KBM-7 (cell line): ENCODE measurements around the gene KRTAP5-4.

Source experiments
- DNase-seq: peaks from one replicate; pipeline ENCODE4 v3.0.0-alpha.2; 2015
- in situ Hi-C: fragments of 300-500 bp; cut with MboI; formaldehyde crosslinking; loops from 2 replicates; pipeline ENCODE4 v1.14.3; 2020; ENCODE audit warnings: low sequenced_read_pairs, low pct_unique_long_range_greater_than_20kb, mixed read lengths

The KRTAP5-4 gene

GRCh38 chr11:1640076-1640946, 18.4 kb upstream of the KRTAP5-4 start:
- DNase-seq = peak; percentile 24
- in situ Hi-C loops = no loop called here

- in situ Hi-C loops = no loop called here
Observed at GRCh38 chr11:1639666-1640065, 17.7 kb upstream of the KRTAP5-4 start.

GRCh38 chr11:1639102-1639620, 17.2 kb upstream of the KRTAP5-4 start:
- peak; percentile 13 for DNase-seq

More at GRCh38 chr11:1639666-1640065, 17.7 kb upstream of the KRTAP5-4 start:
- DNase-seq = no peak

GRCh38 chr11:1638344-1638743, 16.4 kb upstream of the KRTAP5-4 start:
- in situ Hi-C loops = no loop called here

More at GRCh38 chr11:1639102-1639620, 17.2 kb upstream of the KRTAP5-4 start:
- in situ Hi-C loops = no loop called here

GRCh38 chr11:1637628-1638027, 15.7 kb upstream of the KRTAP5-4 start:
- in situ Hi-C loops = no loop called here
- no peak for DNase-seq

More at GRCh38 chr11:1638344-1638743, 16.4 kb upstream of the KRTAP5-4 start:
- DNase-seq = no peak

- no peak for DNase-seq
- in situ Hi-C loops = no loop called here
Observed at GRCh38 chr11:1636291-1636950, 14.5 kb upstream of the KRTAP5-4 start.

- in situ Hi-C loops = no loop called here
- no peak for DNase-seq
Observed at GRCh38 chr11:1633864-1634263, 11.9 kb upstream of the KRTAP5-4 start.

GRCh38 chr11:1632053-1632714, 10.2 kb upstream of the KRTAP5-4 start:
- in situ Hi-C loops = no loop called here
- DNase-seq = no peak

- in situ Hi-C loops = no loop called here
- no peak for DNase-seq
Observed at GRCh38 chr11:1631066-1631568, 9.2 kb upstream of the KRTAP5-4 start.

- DNase-seq = no peak
- in situ Hi-C loops = no loop called here
Observed at GRCh38 chr11:1630271-1630670, 8.3 kb upstream of the KRTAP5-4 start.

- in situ Hi-C loops = no loop called here
Observed at GRCh38 chr11:1629326-1630185, 7.6 kb upstream of the KRTAP5-4 start, which contains the start of gene KRTAP5-5. KRTAP5-5 (plus strand) TSS chr11:1629775; CDS start chr11:1629841, 66 bp downstream.

GRCh38 chr11:1628506-1629325, 6.8 kb upstream of the KRTAP5-4 start:
- in situ Hi-C loops = no loop called here
- peak; percentile 56 for DNase-seq

More at GRCh38 chr11:1629326-1630185, 7.6 kb upstream of the KRTAP5-4 start, which contains the start of gene KRTAP5-5:
- DNase-seq = no peak

- DNase-seq = no peak
- in situ Hi-C loops = no loop called here
Observed at GRCh38 chr11:1625541-1625940, 3.6 kb upstream of the KRTAP5-4 start.

- DNase-seq = no peak
- in situ Hi-C loops = no loop called here
Observed at GRCh38 chr11:1624621-1625020, 2.7 kb upstream of the KRTAP5-4 start.

GRCh38 chr11:1623716-1624115, 1.8 kb upstream of the KRTAP5-4 start:
- in situ Hi-C loops = no loop called here

GRCh38 chr11:1619449-1619848, 2.5 kb downstream of the KRTAP5-4 start:
- DNase-seq = peak; percentile 50
- in situ Hi-C loops = no loop called here

More at GRCh38 chr11:1623716-1624115, 1.8 kb upstream of the KRTAP5-4 start:
- DNase-seq = no peak

- in situ Hi-C loops = no loop called here
- no peak for DNase-seq
Observed at GRCh38 chr11:1618231-1618630, 3.7 kb downstream of the KRTAP5-4 start.
